GM04503 (cell line): ENCODE data around the gene SULT4A1.
A peak's percentile ranks its signal among the peaks of the same experiment; 100 is the strongest.

ENCODE experiments used
- DNase-seq: peaks from one replicate; pipeline ENCODE4 v3.0.0-alpha.2; 2012; ENCODE audit warnings: low read depth

The SULT4A1 gene

DNA sequence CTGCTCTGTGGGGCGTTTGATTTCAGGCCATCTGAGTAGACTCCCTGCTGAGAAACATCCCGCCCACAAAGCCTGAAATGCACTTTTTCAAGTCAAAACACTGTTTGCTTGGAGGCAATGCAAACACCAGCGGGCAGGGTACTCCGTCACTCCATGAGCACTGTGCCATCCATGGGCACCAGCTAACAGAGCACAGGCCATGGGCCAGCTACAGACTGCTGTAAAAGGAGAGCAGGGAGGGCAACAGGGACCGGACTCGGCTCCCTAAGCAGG lies 33.7 kb downstream of the SULT4A1 start:
- no peak for DNase-seq

DNA sequence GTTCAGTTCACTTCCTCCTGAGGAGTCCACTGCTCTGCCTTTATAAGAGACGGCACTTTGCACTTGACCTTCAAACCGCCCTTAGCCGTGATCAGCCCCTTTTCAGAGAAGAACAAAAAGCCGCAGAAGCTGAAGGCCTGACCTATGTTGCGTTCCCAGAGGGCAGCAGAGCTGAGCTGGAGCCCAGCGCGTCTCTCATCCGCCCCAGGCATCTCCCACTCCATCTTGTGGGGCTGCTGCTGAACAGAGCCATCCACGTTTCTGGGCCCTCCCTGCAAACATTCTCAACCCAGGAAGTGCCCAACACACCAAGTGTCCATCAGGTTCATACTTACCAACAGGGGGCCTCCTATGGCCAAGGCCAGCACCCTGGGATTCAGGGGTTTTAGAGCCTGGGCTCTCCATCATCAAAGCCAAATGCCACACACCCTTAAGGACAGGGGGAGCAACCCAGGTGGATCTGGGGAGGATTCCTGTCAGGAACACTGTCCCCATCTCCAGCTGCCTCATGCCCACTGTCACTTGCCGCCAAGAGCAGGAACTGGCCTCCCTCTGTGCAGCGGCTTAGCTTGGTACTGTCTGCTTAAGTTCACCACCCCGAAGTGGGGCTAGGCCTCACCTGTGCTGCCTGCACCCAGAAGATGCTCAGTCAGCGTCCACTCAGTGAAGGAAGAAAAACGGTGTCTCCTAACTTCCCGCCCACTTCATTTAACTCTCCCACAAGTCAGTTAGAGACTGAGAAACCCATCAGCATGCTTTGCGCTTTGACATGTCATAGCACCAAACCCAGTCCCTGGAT lies 34.2 kb downstream of the SULT4A1 start:
- DNase-seq: no peak

DNA sequence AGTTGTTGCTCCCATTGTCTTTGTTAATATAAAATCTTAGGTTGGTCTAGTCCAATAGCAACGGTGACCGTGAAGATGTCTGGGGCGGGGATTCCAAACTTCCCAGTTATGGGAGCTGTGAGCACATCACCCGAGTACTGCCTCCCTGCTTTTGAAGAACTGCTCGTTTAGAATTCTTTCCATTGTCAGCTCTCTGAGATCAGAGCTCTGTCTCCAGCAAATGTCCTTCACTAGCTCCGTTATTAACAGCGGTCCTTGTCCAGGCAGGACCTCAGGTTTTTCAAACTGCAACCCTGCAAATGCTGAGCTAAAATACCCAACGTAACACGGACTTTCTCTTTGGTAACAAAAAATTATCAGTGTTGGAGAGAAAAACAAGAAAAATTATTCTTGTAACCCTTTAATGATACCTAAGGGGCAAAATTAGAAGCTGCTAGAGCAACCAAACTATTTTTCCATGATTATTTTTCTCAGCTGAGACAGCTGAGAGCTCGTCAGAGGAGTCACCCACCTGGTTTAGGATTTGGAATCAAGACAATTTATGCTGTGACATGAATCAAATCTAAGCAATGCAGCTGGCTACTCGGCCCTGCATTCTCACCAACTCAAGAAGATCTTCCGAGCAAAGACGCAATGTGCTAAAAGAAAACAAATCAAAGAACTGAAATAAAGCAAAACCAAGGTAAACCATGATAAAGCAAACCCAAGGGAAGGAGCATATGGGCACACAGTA lies 35.1 kb downstream of the SULT4A1 start:
- no peak for DNase-seq

DNA sequence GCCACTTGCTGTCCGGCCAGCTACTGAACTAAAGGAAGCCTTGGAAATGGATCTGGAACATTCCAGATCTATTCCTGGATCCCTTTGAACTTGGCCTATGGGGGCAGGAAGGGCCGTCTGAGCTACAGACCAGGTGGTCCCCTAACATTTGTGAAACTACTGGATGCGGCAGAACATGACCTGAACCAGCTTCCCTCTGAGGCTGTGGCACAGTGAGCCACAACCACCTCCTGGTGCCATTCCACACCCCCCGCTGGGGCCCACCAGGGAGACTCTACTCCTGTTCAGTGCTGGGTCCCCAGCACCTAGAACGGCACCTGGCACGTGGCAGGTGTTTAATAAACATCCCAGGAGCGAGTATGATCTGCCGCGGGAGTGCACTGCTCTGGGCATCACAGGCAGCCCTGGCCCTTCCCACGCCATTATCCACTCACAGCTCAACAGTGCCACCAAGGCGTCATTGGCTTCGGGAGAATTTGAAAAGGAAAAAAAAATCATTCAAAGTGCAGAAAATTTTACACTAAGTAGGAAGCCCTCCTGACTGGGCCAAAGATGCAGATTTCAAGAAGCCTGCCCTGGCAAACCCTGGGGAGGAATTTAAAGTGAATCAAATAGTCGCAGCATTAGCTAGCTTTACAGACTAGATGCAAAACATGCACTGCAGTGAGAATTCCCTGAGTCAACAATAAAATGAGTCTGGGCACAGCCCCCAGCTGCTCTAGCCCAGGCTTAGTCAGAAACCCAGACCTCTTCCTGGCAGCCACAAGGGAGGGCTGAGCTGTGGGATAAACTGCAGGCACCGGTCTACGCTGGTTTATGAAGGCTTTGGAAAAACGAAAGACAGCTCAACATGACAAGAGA lies 35.9 kb downstream of the SULT4A1 start:
- DNase-seq: peak; percentile 18

DNA sequence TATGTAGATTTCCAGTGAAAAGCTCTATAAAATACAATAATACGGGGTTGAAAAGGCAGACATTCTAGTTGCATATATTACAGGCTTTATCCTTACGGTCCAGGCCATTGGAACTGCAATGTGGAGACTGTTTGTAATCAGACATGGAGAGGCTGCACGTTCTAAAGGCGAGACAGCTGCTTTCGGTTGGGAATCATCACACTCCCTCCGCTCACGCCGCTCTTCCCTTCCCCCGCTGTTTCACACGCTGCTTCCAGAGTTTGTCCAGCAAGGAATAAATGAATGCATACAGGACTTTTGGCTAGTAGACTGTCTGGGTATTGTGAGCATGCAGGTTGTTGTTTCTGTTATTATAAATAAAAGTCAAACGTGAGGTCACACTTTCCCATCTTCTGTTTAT lies 36.7 kb downstream of the SULT4A1 start:
- DNase-seq: no peak

DNA sequence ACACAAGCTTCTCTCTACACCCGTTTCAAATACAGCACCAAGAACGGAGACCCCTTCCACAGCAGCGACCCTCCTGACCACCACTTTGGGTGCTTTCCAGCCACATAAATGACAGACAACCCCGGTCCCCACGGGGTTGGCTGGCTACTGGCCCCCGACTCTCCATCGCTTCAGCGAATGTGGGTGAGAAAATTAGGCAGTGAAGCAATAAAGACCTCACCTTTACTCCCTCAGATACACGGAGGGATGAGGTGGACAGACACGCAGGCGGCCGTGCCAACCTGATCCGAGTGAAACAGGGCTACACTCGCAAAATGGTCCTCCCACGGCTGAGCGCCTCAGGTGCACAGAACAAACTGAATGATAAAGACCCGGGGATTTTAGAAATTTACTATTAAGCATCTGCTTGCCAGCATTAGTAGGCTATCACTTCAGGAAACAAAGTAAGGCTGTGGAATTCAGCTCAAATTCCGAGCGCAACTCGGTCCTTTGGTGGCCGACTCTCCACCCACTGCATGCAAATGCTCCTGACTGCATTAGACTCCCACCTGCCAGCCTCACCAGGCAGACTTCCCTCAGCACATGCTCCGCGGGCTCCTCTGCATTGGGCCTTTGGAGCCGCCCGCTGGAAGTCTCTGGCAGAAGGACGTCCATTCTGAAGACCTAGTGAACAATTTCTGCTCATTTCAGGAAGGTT lies 37.4 kb downstream of the SULT4A1 start:
- no peak for DNase-seq

DNA sequence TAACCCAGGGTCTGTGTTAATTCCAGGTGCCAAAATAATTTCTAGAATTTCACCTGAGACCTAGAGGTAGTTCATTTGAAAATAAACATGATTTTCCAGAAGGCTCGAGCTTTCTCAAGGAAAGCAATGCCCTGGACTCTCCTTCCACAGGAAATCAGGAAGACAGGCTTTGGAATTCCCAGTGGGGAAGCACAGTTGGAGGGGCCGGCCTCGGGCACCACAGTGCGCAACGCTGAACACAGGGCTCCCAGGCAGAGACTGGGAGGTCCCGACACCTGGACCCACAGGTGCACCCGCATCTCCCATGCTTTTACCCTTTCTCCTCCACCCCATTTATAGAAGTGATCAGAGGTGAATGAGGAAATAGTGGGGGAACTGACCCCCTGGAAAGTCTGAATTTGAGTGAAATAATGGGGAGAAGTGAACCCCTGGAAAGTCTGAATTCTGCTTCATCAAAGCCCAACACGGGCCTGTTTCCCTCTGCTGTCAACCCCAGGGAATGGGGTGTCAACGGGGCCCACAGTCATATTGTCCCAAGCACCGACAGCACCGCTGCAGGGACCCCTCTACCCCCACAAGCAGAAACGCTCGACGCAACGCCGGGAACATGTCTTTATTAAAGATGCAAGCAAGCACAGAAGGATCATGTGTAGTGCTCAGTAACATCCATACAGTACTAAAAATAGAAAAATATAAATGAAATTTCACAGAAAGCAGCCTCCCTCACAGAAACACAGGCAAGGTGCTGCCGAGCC lies 38.2 kb downstream of the SULT4A1 start:
- DNase-seq: no peak

DNA sequence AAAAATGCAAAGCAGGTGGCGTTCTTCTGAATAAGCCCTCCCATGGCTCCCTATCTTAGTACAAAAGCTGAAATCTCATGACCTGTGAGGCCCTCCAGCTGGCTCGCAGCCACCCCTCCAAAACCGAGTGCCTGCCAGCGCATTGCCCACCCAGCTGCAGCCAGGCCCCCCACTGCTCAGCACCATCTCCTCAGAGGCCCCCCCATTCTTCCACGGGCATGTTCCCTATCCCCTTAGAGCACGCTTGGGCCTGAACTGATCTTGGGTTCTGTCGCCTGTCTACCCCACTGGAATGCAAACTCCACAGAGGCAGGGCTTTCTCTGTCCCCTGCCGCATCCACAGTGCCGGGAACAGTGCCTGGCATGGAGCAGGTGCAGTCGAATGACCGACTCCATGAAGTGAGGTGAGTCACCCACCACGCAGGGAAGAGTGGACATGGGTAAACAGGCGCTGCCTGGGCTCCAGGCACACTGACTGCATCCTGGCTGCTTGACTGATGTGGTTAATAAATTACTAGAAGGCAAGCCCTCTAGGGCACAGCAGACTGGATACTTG lies 38.9 kb downstream of the SULT4A1 start:
- no peak for DNase-seq

DNA sequence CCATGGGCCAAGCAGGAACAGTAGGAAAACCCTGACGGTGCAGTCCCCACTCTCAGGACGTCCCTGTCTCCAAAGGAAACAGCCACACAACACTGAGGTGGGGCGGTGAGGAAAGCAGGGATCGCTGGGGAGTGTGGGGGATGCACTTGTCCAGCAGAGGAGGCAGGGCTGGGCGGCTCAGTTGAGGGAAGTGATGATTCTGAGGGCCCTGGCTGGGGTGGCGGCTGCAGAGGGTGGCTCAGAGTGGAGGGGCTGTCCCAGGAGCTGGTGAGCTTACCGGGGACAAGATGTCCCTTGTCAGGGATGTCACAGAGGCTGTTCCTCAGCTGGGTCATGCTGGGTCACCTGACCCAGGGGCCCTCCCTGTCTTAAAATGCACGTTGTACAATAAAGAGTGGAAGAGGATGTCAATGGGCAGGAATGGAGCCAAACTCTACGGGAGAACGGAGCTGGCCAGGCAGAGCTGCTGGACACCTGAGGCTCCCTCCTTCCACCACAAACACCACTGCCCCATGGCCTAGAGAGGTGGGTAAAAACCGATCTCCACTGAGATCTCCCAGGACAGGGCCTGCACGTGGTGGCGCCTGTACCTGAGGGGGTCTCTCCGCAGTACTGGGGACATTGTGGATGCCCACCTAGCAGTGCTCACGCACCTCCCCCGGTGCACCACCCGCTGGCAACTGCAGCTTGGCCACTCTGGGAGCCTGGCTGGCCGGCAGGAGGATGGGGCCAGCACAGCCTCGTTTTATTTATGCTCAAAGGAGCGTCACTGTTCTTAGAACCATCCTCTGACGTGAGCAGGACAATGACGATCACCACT lies 40.5 kb downstream of the SULT4A1 start:
- no peak for DNase-seq

DNA sequence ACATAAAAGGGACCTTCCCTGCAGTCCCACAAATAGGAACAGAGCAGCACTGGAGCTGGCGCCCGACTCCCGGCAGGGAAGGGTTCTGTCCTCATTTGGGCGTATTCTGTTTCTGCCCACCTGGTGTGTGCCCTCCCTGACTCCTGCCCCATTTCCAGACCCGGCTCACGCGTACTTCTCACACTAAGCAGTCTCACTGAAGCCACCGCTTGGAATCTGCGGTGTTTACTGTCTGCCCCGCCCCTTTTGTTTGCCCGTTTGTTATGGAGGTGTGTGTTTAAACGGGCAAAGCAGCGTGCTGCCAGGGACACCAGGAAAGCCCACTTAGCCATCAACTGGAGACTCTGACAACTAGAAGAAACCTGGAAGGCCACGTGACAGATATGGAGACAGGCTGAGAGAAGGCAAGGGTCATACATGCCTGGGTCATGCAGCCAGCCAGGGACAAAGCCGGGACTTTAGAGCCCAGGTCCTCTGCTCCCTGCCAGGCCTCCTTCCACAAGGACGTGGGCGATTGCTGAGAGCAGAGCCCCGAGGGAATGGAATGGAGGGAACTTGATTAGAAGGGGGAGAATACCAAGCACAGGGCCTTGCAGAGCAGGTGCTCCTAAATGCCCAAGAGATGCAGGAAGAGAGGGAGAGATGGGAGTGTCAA lies 41.5 kb downstream of the SULT4A1 start:
- no peak for DNase-seq

DNA sequence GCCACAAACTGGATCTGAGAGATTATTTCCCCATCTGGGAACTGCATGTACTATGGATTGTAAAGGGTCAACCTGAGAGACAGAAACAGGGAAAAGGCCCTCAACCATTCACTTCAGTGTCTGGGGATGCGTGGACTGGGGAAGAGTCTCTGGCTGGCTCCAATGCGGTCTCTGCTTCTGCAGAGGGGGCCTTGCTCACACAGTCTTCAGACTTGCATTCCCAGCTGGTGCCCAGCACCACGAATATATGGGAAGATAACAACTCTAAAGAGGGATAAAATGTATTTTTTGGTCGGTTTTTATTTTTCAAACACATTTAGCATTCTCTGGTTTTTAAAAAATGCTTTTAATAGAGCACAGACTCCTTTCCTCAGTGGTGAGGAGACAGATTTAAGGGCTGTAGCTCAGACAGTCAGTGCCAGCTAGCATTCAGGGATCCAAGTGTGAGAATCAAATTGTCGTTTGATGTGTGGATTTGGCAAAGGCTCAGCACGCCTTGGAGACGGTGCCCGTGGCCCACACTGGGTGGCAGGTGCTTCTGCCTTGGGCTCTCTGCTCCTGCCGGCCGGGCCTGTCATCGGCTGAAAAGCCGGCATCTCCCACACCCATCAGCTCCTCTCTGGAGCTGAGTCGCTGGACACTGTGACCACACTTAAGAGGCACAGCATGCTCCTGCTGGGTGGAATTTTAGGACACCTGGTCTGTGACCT lies 42.2 kb downstream of the SULT4A1 start:
- DNase-seq: no peak

DNA sequence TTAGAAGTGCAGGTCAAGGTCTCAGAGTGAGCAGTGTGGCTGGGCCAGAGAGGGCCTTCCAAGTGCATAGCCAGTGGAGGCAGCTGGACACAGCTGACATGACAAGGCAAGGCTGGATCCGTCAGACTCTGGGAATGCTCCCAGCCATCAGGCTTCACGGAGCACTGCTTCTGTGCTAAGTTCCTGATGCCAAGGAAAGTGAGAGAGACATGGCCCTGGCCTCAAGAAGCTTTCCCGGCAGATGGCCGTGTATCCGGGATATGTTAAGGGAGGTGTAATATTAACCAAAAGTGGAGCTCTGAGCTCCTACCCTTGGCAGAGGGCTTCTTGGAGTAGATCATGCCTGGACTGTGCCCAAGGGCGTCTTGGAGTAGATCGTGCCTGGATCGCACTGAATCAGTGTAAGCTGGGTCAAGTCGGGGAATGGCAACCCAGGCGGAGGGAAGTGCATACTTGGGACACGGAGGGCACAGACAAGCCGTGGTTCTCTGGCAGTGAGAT lies 42.8 kb downstream of the SULT4A1 start:
- DNase-seq: no peak

DNA sequence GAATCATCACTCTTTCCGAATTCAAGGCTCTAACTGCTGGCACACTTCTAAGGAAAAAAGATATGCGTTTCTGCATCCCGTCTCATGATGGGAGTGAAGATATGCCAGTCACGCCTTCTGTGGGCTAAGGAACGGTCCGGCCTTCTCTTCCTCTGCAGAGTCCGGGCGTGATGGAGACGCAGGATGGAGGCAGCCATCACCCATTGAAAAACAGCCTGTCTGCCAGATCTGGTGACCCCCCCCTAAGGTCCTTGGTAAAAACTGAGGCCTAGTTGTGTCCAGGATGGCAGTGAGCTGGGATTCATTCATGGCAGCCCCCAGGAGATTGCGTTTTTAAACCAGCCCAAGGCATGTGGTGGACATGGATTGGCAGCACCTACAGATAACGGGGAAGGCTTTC lies 43.3 kb downstream of the SULT4A1 start:
- DNase-seq: no peak

DNA sequence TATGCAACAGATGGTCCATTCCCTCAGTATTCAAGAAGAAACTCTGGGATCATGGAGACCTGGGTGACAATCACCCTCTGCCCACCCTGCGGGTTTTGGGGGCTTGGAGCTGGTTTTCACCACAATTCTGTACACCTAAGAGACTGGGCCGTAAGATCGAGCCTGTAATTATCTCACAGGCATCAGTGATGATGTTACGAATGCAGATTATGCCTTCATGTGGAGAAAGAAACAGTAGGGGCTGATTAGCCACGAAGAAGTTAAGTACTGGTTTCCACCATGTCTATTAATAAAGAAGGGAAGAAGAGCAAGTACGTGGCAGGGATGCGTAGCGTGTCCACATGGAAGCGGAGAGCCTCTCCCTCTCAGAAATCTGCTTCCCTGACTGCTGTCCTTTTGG lies 44.9 kb downstream of the SULT4A1 start:
- DNase-seq: no peak

DNA sequence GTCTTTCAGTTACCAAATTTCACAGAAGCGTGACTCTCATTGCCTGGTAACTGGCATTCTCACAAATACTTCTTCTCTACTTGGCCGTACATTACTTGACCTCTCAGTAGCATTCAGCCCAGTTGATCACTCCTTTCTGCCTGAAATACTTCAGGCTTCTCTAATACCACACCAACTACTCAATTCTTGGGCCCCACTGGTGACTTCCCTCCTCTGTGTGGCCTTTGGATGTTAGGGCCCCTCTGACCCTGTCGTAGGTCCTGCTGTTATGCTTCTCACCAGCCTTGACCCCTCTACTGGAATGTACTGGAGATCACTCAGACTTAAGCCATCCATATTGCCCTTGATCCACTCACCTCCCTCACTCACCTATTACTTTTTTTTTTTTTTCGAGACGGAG lies 48.0 kb downstream of the SULT4A1 start:
- DNase-seq: no peak

DNA sequence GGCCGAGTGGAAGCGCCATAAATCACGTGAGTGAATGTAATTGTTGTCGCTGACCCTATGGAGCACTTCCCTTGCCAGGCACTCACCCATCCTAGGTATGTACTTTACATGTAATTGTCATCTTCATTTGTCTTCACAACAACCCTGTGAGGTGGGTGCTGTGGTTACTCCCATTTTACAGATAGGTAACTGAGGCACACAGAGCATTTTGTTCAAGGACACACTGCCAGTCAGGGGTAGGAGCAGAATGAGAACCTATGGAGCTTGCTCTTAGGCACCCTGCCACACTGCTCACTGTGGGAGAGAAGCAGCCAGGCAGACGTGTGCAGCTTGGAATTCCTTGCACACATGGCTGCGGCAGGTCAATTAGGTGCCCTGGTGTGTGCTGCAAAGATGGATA lies 49.4 kb downstream of the SULT4A1 start:
- DNase-seq: no peak

DNA sequence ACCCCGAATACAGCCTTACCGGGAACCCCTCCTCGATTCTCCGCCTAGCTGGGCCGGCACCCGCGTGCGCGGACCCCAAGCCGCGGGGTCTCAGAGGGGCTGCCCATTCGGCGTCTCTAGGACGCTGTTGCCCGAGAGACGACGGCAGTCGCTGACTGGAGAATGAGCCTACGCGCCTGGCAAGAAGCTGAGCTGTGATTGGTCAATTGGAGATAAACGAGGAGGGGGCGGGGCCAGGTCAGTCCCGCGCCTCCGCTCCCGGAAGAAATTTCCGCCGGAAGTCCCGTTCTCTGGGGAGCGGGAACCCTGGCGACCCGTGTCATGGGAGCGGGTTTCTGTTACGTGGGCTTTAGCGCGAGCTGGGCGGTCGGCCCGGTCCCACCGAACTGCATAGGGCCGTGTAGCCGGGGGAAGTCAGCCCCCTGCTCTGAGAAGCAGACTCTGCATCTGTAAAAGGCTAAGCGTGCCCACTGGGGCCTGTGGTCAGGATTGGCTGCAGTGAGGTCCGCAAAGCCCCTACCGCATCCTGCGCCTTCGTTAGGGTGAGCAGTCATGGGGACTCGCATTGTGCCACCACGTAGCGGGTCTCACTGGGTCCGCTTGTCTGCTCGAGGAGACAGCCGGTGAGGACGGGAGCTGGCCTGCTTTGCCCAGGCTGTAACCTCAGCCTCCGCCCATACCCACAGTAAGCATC lies 50.0 kb downstream of the SULT4A1 start, which contains the start of gene EFCAB6:
EFCAB6 (minus strand) TSS at position 157 of the 694 bp plus-strand sequence. CDS start 29,987 bp downstream, outside the sequence.
- peak; percentile 53 for DNase-seq

DNA sequence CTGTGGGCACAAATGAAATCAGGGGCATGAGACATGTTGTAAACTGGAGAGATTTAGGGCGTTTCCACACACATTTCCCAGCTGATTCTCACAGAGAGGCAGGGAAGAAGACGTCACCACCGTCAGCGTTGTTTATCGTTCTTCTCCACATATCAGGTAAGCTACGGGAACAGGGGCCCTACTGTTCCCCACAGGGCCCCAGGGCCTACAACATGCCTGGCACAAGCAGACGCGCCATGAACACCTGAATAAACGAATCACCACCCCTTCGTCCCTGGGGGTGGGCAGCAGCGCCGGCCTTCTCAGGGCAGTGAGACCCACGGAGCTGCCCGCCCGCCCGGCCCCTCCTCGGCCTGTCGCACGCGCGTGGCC lies 50.5 kb downstream of the SULT4A1 start:
- DNase-seq: peak; percentile 20
